GM19324 (cell line): ENCODE data around the gene EXOSC3.
"Not testable (repeated sequence)": the region's sequence is repeated elsewhere in the genome, so short reads cannot be mapped to it uniquely, and the experiment has no call there.

ENCODE experiments used
- ATAC-seq: cut with Tn5 transposase; IDR thresholded peaks from one replicate; pipeline ENCODE4 v1.9.1; 2021; ENCODE audit warnings: mild to moderate bottlenecking, moderate library complexity; ENCODE audit not compliant: unreplicated experiment, low FRiP score

Gene EXOSC3

GRCh38 chr9:37778534-37778933 is 6.3 kb downstream of the EXOSC3 start:
- no peak for ATAC-seq

- no peak for ATAC-seq
Measured at GRCh38 chr9:37776328-37776727, 8.5 kb downstream of the EXOSC3 start.

GRCh38 chr9:37775216-37775919 is 9.5 kb downstream of the EXOSC3 start:
- ATAC-seq: no peak

- no peak for ATAC-seq
Measured at GRCh38 chr9:37769995-37770394, 14.9 kb downstream of the EXOSC3 start.

GRCh38 chr9:37769306-37769705 is 15.6 kb downstream of the EXOSC3 start:
- ATAC-seq: no peak

GRCh38 chr9:37765263-37765662 is 19.6 kb downstream of the EXOSC3 start:
- not testable (repeated sequence) for ATAC-seq

- ATAC-seq: no peak
Measured at GRCh38 chr9:37761511-37761910, 23.4 kb downstream of the EXOSC3 start.

GRCh38 chr9:37760416-37761161 is 24.3 kb downstream of the EXOSC3 start:
- ATAC-seq: no peak

GRCh38 chr9:37758747-37759146 is 26.1 kb downstream of the EXOSC3 start:
- no peak for ATAC-seq

- ATAC-seq: peak; percentile 80
Measured at GRCh38 chr9:37753489-37754190, 31.2 kb downstream of the EXOSC3 start, which contains the start of gene TRMT10B. TSS of gene TRMT10B (plus strand) at chr9:37753805. CDS start at chr9:37761932, 8,127 bp downstream.

- ATAC-seq: no peak
Measured at GRCh38 chr9:37752642-37753488, 32.0 kb downstream of the EXOSC3 start.

- not testable (repeated sequence) for ATAC-seq
Measured at GRCh38 chr9:37752112-37752511, 32.8 kb downstream of the EXOSC3 start.

GRCh38 chr9:37751704-37752103 is 33.2 kb downstream of the EXOSC3 start:
- not testable (repeated sequence) for ATAC-seq

- ATAC-seq: no peak
Measured at GRCh38 chr9:37751186-37751585, 33.7 kb downstream of the EXOSC3 start.

- no peak for ATAC-seq
Measured at GRCh38 chr9:37749129-37749528, 35.7 kb downstream of the EXOSC3 start.

- ATAC-seq: no peak
Measured at GRCh38 chr9:37747271-37747753, 37.6 kb downstream of the EXOSC3 start.

- ATAC-seq: no peak
Measured at GRCh38 chr9:37746448-37747270, 38.2 kb downstream of the EXOSC3 start.

GRCh38 chr9:37745970-37746369 is 38.9 kb downstream of the EXOSC3 start:
- no peak for ATAC-seq

- ATAC-seq: no peak
Measured at GRCh38 chr9:37740631-37741328, 44.1 kb downstream of the EXOSC3 start.
